ES-I3 (cell line): ENCODE data around the gene TMEM229B.
"Not testable (repeated sequence)": the region's sequence is repeated elsewhere in the genome, so short reads cannot be mapped to it uniquely, and the experiment has no call there.

Source experiments
- H3K36me3 ChIP-seq: 2 replicates; pipeline ENCODE4 v1.6.1; 2013; ENCODE audit warnings: mild to moderate bottlenecking, low read length, control low read depth, moderate library complexity; ENCODE audit not compliant: insufficient read depth
- H3K4me1 ChIP-seq: 2 replicates; pipeline ENCODE4 v1.6.1; 2013; ENCODE audit warnings: mild to moderate bottlenecking, control low read depth, low read length; ENCODE audit not compliant: insufficient read depth
- H3K9ac ChIP-seq: 2 replicates; pipeline ENCODE4 v1.6.1; 2013; ENCODE audit warnings: low read depth, mild to moderate bottlenecking, low read length, moderate library complexity
- H3K9me3 ChIP-seq: 2 replicates; pipeline ENCODE4 v1.6.1; 2013; ENCODE audit warnings: mild to moderate bottlenecking, low read length, moderate library complexity; ENCODE audit not compliant: control insufficient read depth, insufficient read depth

The TMEM229B gene

GRCh38 chr14:67464879-67465278 lies 23.6 kb downstream of the TMEM229B start:
- no peaks in the 10 kb centered on the region for H3K9me3 ChIP-seq
- H3K36me3 ChIP-seq = no peaks in the 10 kb centered on the region
- peaks cover 16% of the 10 kb centered on the region for H3K4me1 ChIP-seq
- H3K9ac ChIP-seq = no peak overlapping the region

DNA sequence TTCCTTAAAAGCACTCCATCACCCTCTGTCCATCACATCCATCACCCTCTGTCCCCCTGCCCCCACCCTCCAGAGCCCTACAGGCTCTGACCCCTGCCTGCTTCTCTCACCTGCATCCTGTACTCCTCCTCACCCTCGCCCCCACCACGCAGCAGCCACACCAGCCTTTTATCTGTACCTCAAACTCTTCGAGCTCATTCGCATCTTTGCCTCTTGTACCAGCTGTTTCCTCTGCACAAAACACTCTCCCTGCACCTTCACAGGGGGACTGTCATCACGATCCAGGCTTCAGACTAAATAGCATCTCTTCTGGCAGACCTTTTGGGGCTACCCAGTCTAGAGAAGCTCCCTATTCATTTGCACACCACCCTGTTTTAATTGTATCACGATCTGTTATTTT lies 24.1 kb downstream of the TMEM229B start:
- no peaks in the 10 kb centered on the region for H3K9me3 ChIP-seq
- H3K36me3 ChIP-seq = no peaks in the 10 kb centered on the region
- no peak overlapping the region for H3K9ac ChIP-seq
- peaks cover 16% of the 10 kb centered on the region for H3K4me1 ChIP-seq

- Histone ChIP-seq H3K4me1 (peaks cover 16% of the 10 kb centered on the region), H3K9ac (no peak overlapping the region), H3K36me3 (no peaks in the 10 kb centered on the region), H3K9me3 (no peaks in the 10 kb centered on the region)
Observed at GRCh38 chr14:67463900-67464299, 24.6 kb downstream of the TMEM229B start.

DNA sequence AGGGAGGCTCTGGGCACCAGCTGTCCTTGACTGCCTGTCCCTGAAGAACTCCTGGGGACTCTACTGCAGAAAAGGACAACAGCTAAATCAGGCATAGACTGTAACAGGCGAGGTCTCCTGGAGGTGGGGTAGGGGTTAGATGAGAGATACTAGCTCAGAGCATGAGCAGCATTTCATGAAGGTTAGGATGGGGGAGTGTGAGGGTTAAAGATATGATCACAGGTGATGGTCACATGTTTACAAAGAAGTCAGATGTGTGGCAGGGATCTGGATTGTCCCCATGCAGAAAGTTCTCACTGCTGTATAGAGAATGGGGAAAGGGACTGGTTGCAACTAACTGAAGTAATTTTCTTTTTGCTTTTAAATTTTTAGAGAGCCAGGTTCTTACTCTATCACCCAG lies 26.5 kb downstream of the TMEM229B start:
- peaks cover 16% of the 10 kb centered on the region for H3K4me1 ChIP-seq
- H3K36me3 ChIP-seq = no peaks in the 10 kb centered on the region
- H3K9me3 ChIP-seq = no peaks in the 10 kb centered on the region
- H3K9ac ChIP-seq = no peak overlapping the region

- H3K9ac ChIP-seq = no peak overlapping the region
- H3K4me1 ChIP-seq = peaks cover 16% of the 10 kb centered on the region
- H3K9me3 ChIP-seq = no peaks in the 10 kb centered on the region
- no peaks in the 10 kb centered on the region for H3K36me3 ChIP-seq
Observed at GRCh38 chr14:67461341-67461985, 27.1 kb downstream of the TMEM229B start.

DNA sequence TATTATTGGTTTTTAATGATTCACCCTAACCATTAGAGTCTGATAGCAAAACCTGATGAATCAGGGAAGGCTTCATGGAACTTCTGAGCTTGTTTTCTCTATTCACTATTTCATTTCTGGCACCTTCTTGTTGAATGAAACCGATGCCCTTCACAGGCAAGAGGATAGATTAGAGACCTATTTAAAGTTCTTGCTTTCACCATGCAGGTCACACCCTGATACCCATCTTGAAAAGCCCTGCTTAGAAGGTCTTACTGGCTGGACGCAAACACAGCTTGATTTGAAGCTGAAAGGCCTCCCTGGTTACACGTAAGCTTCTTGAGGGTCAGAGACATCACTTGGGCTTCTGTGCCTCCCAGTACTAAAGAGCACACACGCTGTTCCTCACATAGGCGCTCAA lies 29.2 kb downstream of the TMEM229B start:
- H3K9me3 ChIP-seq = no peaks in the 10 kb centered on the region
- no peaks in the 10 kb centered on the region for H3K36me3 ChIP-seq
- no peak overlapping the region for H3K9ac ChIP-seq
- H3K4me1 ChIP-seq = peaks cover 11% of the 10 kb centered on the region

DNA sequence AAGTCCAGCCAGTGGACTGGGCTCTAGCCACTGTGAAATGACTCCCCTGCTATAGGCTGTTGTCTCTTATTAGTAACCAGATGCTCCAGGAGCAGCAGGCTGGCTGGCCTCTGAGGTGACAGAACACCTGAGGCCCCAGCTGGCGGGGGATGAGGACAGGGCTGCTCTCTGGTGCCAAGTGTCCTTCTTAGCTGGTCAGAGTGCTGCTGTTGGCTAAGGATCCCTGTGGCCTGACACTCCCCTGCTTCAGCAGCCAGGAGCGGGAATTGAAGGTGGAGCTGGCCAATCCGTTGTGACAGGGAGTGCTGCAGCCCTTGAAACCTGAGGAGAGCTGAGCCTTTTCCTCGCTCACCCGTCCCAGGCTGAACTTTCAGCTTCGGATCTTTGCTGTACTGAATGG lies 30.7 kb downstream of the TMEM229B start:
- Histone ChIP-seq H3K9ac (no peak overlapping the region), H3K36me3 (no peaks in the 10 kb centered on the region), H3K4me1 (peaks cover 11% of the 10 kb centered on the region), H3K9me3 (no peaks in the 10 kb centered on the region)

DNA sequence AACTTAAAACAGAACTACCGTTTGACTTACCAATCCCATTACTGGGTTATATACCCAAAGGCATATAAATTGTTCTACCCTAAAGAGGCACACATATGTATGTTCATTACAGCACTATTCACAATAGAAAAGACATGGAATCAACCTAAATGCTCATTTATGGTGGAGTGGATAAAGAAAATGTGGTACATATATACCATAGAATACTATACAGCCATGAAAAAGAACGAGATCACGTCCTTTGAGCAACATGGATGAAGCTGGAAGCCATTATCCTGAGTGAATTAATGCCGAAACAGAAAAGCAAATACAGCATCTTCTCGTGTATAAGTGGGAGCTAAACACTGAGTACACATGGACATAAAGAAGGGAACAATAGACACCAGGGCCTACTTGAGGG lies 31.8 kb downstream of the TMEM229B start:
- Histone ChIP-seq H3K9ac (no peak overlapping the region), H3K36me3 (no peaks in the 10 kb centered on the region), H3K9me3 (no peaks in the 10 kb centered on the region), H3K4me1 (peaks cover 11% of the 10 kb centered on the region)

DNA sequence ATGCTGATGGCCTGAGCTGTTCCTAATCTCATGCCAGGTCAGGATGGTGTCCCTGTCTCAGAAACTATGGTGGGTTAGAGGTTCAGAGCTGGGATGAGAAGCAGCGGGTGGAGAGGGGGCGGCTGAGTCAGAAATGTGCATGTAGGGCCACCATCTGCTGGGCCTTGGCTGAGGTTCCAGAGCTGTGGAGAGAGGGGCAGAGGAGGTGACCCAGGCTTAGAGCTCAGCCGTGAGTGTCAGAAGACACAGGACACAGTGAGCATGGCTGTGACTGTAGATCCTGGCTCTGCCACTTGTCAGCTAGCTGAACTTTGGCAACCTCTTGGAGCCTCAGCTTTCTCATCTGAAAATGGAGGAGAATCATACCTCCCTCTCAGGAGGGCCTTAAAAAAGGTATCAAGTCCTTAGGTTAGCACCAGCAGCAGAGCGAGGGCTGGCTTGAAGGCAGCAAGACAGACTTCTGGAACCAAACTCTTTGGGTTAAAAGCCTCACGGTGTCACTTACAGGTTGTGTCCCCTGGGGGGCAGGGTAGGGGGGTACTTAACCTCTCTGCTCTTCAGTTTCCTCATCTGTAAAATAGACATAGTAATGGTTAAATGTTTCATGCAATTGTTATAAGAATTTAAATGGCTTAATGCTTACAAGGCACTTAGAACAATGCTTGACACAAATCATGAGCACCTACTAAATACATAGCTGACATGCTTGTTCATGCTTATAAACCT lies 34.8 kb downstream of the TMEM229B start:
- Histone ChIP-seq H3K36me3 (no peaks in the 10 kb centered on the region), H3K4me1 (no peaks in the 10 kb centered on the region; the same call in 1 of the 2 replicates), H3K9me3 (no peaks in the 10 kb centered on the region; the same call in 1 of the 2 replicates), H3K9ac (no peak overlapping the region)

DNA sequence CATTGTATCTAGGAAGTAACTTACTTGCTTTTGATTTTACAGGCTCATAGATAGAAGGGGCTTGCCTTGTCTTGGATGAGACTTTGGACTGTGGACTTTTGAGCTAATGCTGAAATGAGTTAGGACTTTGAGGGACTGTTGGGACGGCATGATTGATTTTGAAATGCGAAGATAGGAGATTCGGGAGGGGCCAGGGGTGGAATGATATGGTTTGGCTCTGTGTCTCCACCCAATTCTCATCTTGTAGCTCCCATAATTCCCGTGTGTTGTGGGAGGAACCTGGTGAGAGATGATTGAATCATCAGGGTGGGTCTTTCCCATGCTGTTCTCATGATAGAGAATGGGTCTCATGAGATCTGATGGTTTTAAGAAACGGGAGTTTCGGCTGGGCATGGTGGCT lies 36.9 kb downstream of the TMEM229B start:
- H3K9me3 ChIP-seq, H3K36me3 ChIP-seq, H3K9ac ChIP-seq: not testable (repeated sequence)
- peaks cover 10% of the 10 kb centered on the region for H3K4me1 ChIP-seq

GRCh38 chr14:67449096-67449495 lies 39.4 kb downstream of the TMEM229B start:
- H3K9me3 ChIP-seq = no peaks in the 10 kb centered on the region; the same call in 1 of the 2 replicates
- no peak overlapping the region for H3K9ac ChIP-seq
- no peaks in the 10 kb centered on the region for H3K36me3 ChIP-seq

GRCh38 chr14:67447033-67447381 lies 41.5 kb downstream of the TMEM229B start:
- H3K4me1 ChIP-seq = peaks cover 41% of the 10 kb centered on the region

More at GRCh38 chr14:67449096-67449495, 39.4 kb downstream of the TMEM229B start:
- peaks cover 29% of the 10 kb centered on the region for H3K4me1 ChIP-seq

GRCh38 chr14:67446371-67447032 lies 42.0 kb downstream of the TMEM229B start:
- no peaks in the 10 kb centered on the region; the same call in 1 of the 2 replicates for H3K9me3 ChIP-seq

More at GRCh38 chr14:67447033-67447381, 41.5 kb downstream of the TMEM229B start:
- H3K9ac ChIP-seq = no peak overlapping the region
- no peaks in the 10 kb centered on the region; the same call in 1 of the 2 replicates for H3K9me3 ChIP-seq
- no peaks in the 10 kb centered on the region for H3K36me3 ChIP-seq

DNA sequence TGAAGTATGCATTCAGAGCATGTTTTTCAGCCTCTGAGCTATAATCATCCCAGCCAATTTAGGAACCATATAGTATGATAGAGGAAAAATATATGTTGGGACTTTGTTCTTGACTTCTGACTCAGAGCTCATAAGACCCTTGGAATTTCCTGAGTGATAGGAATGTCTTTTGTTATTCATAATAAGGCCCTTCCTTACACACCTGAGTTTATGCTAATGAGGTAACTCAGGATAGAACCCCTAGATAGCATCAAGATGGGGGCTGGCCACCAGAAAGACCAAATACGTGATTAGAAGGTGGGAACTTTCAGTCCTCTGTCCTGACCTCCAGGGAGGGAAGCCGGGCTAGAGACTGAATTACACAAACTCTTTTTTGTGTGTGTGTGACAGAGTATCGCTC lies 44.1 kb downstream of the TMEM229B start:
- H3K9me3 ChIP-seq = no peaks in the 10 kb centered on the region
- no peak overlapping the region for H3K9ac ChIP-seq
- no peaks in the 10 kb centered on the region for H3K36me3 ChIP-seq
- peaks cover 41% of the 10 kb centered on the region for H3K4me1 ChIP-seq

More at GRCh38 chr14:67446371-67447032, 42.0 kb downstream of the TMEM229B start:
- H3K36me3 ChIP-seq = no peaks in the 10 kb centered on the region
- H3K9ac ChIP-seq = no peak overlapping the region
- peaks cover 41% of the 10 kb centered on the region for H3K4me1 ChIP-seq
